ENCODE data around the gene ZBTB16. TPM values are rescaled to one million over a fixed set of nuclear protein-coding genes. Genes with fewer than 3 reads are reported as not detected.

Gene ZBTB16
- polyA plus RNA-seq, 1 donor from 2014 or later: 0.45 TPM

- no peaks in the 10 kb centered on the region for H3K9me3 ChIP-seq (ENCODE audit: low read length)
- H4K20me1 ChIP-seq (ENCODE audit: insufficient read depth): no peaks in the 10 kb centered on the region
- H3F3A ChIP-seq (ENCODE audit: insufficient read depth, low read length, poor library complexity, severe bottlenecking): no peaks in the 10 kb centered on the region
- H3K27me3 ChIP-seq (ENCODE audit: insufficient read depth, low read depth, low read length): no peaks in the 10 kb centered on the region
- no peak overlapping the region for H3K27ac ChIP-seq (ENCODE audit: low read length)
- H3K9me2 ChIP-seq (ENCODE audit: insufficient read depth, low read length): no peaks in the 10 kb centered on the region
- no peak overlapping the region for H2AFZ ChIP-seq (ENCODE audit: low read depth, low read length)
- no peak overlapping the region for H3K4me3 ChIP-seq (ENCODE audit: low read length)
- no peak overlapping the region for H3K4me2 ChIP-seq (ENCODE audit: low read length)
- no peaks in the 10 kb centered on the region for H3K36me3 ChIP-seq (ENCODE audit: insufficient read depth, low read length)
- no peak for TF ChIP-seq RAD21 (conservative IDR thresholded peaks at IDR 0.05)
- H3K9ac ChIP-seq (ENCODE audit: low read length): no peak overlapping the region
- H3K79me2 ChIP-seq (replicated peaks; ENCODE audit: insufficient read depth, low read length): peaks cover 62% of the 10 kb centered on the region
These were observed 27.5 kb downstream of the ZBTB16 start for GRCh38 chr11:114087025-114087424.

GRCh38 chr11:114088216-114088615, 28.7 kb downstream of the ZBTB16 start:
- Histone ChIP-seq H4K20me1 (ENCODE audit: insufficient read depth) (no peaks in the 10 kb centered on the region), H2AFZ (ENCODE audit: low read depth, low read length) (no peak overlapping the region), H3K9ac (ENCODE audit: low read length) (no peak overlapping the region), H3K4me3 (ENCODE audit: low read length) (no peak overlapping the region), H3F3A (ENCODE audit: insufficient read depth, low read length, poor library complexity, severe bottlenecking) (no peaks in the 10 kb centered on the region), H3K9me2 (ENCODE audit: insufficient read depth, low read length) (no peaks in the 10 kb centered on the region), H3K36me3 (ENCODE audit: insufficient read depth, low read length) (no peaks in the 10 kb centered on the region), H3K27ac (ENCODE audit: low read length) (no peak overlapping the region), H3K79me2 (replicated peaks; ENCODE audit: insufficient read depth, low read length) (peaks cover 60% of the 10 kb centered on the region), H3K27me3 (ENCODE audit: insufficient read depth, low read depth, low read length) (no peaks in the 10 kb centered on the region), H3K9me3 (ENCODE audit: low read length) (no peaks in the 10 kb centered on the region), H3K4me2 (ENCODE audit: low read length) (no peak overlapping the region)
- TF ChIP-seq TAF1 (IDR thresholded peaks at IDR 0.05; ENCODE audit: low read depth) (no peak), EZH2 (IDR thresholded peaks at IDR 0.05; ENCODE audit: borderline replicate concordance, insufficient read depth, low read length, poor library complexity, severe bottlenecking) (no peak), POLR2AphosphoS5 (IDR thresholded peaks at IDR 0.05) (no peak), EP300 (conservative IDR thresholded peaks at IDR 0.05; ENCODE audit: poor library complexity, severe bottlenecking) (no peak), CTCF (IDR thresholded peaks at IDR 0.05; ENCODE audit: poor library complexity, severe bottlenecking) (no peak), RAD21 (conservative IDR thresholded peaks at IDR 0.05) (no peak), REST (IDR thresholded peaks at IDR 0.05; ENCODE audit: borderline replicate concordance) (no peak), MXI1 (conservative IDR thresholded peaks at IDR 0.05; ENCODE audit: poor library complexity, severe bottlenecking) (no peak), SMC3 (conservative IDR thresholded peaks at IDR 0.05; ENCODE audit: poor library complexity) (no peak)

GRCh38 chr11:114088836-114089235, 29.3 kb downstream of the ZBTB16 start:
- H3K79me2 ChIP-seq (replicated peaks; ENCODE audit: insufficient read depth, low read length): peaks cover 60% of the 10 kb centered on the region
- H3K36me3 ChIP-seq (ENCODE audit: insufficient read depth, low read length): no peaks in the 10 kb centered on the region
- H3K27me3 ChIP-seq (ENCODE audit: insufficient read depth, low read depth, low read length): no peaks in the 10 kb centered on the region
- TF ChIP-seq SMC3 (conservative IDR thresholded peaks at IDR 0.05; ENCODE audit: poor library complexity) (no peak), REST (IDR thresholded peaks at IDR 0.05; ENCODE audit: borderline replicate concordance) (no peak), MXI1 (conservative IDR thresholded peaks at IDR 0.05; ENCODE audit: poor library complexity, severe bottlenecking) (no peak), EZH2 (IDR thresholded peaks at IDR 0.05; ENCODE audit: borderline replicate concordance, insufficient read depth, low read length, poor library complexity, severe bottlenecking) (no peak)
- no peaks in the 10 kb centered on the region for H3K9me2 ChIP-seq (ENCODE audit: insufficient read depth, low read length)
- no peaks in the 10 kb centered on the region for H3K9me3 ChIP-seq (ENCODE audit: low read length)
- H3K9ac ChIP-seq (ENCODE audit: low read length): no peak overlapping the region
- no peak overlapping the region for H3K27ac ChIP-seq (ENCODE audit: low read length)
- no peak overlapping the region for H3K4me2 ChIP-seq (ENCODE audit: low read length)
- H2AFZ ChIP-seq (ENCODE audit: low read depth, low read length): no peak overlapping the region
- H4K20me1 ChIP-seq (ENCODE audit: insufficient read depth): no peaks in the 10 kb centered on the region
- no peaks in the 10 kb centered on the region for H3F3A ChIP-seq (ENCODE audit: insufficient read depth, low read length, poor library complexity, severe bottlenecking)
- no peak overlapping the region for H3K4me3 ChIP-seq (ENCODE audit: low read length)
